Epithelial cell of esophagus (primary cell): ENCODE data around the gene RPL32.
"Not testable (repeated sequence)": the region's sequence is repeated elsewhere in the genome, so short reads cannot be mapped to it uniquely, and the experiment has no call there.

Experiments used
- DNase-seq: peaks from one replicate; pipeline ENCODE4 v3.0.0; 2010; ENCODE audit warnings: low read depth
- H3K4me3 ChIP-seq: 2 replicates; pipeline ENCODE4 v1.5.1; 2011; ENCODE audit warnings: mild to moderate bottlenecking, low read length, control low read depth
- TF ChIP-seq, protein P1 (sequence below): IDR thresholded peaks from 2 replicates; pipeline ENCODE4 v1.5.1; 2011; ENCODE audit warnings: low read depth, mild to moderate bottlenecking, low read length, control low read depth, inconsistent platforms; ENCODE audit not compliant: insufficient read depth; ENCODE audit errors: missing control alignments

Gene RPL32

GRCh38 chr3:12865271-12865670 is 23.9 kb upstream of the RPL32 start:
- H3K4me3 ChIP-seq, result no peak overlapping the region
- DNase-seq, result no peak
- TF ChIP-seq, protein P1, sequence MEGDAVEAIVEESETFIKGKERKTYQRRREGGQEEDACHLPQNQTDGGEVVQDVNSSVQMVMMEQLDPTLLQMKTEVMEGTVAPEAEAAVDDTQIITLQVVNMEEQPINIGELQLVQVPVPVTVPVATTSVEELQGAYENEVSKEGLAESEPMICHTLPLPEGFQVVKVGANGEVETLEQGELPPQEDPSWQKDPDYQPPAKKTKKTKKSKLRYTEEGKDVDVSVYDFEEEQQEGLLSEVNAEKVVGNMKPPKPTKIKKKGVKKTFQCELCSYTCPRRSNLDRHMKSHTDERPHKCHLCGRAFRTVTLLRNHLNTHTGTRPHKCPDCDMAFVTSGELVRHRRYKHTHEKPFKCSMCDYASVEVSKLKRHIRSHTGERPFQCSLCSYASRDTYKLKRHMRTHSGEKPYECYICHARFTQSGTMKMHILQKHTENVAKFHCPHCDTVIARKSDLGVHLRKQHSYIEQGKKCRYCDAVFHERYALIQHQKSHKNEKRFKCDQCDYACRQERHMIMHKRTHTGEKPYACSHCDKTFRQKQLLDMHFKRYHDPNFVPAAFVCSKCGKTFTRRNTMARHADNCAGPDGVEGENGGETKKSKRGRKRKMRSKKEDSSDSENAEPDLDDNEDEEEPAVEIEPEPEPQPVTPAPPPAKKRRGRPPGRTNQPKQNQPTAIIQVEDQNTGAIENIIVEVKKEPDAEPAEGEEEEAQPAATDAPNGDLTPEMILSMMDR, result no peak

DNA sequence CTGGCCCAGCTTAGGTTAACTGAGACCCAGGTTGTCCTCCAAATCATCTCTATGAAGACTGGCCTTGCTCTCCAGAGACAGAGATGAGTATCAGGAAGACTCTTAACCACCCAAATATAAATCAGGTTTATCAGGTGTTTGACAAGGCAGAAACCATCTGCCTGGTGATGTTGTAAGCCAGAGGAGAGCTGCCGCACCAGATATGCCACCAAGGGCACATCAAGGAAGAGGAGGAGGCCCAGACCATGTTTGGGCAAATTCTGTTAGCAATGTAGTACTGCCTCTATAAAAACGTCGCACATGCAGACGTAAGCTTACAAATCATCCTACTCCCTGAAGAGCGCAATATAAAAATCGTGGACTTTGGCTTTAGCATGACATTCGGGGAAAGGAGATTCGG is 21.0 kb upstream of the RPL32 start:
- DNase-seq, result no peak
- TF ChIP-seq, protein P1, result no peak
- H3K4me3 ChIP-seq, result no peak overlapping the region

DNA sequence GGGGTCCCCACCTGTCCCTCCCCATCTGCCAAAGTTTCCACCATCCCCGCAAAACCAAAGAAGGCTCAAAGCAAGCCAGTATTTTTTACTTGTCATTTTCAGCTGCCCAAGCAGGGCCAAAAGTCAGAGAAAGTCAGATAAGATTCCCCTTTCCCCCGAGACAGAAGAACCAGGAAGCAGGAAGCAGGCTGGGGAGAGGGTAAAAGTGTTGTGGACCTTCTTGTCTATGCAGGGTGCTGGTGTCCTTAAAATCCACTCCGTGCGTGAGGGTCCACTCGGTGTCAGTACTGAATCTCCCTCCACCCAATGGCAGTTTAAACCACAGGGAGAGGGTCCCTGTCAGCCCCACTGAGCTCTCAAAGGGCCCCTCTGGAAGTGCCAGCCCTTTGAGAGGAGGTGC is 20.2 kb upstream of the RPL32 start:
- no peak for DNase-seq
- TF ChIP-seq, protein P1, result no peak
- no peak overlapping the region for H3K4me3 ChIP-seq

DNA sequence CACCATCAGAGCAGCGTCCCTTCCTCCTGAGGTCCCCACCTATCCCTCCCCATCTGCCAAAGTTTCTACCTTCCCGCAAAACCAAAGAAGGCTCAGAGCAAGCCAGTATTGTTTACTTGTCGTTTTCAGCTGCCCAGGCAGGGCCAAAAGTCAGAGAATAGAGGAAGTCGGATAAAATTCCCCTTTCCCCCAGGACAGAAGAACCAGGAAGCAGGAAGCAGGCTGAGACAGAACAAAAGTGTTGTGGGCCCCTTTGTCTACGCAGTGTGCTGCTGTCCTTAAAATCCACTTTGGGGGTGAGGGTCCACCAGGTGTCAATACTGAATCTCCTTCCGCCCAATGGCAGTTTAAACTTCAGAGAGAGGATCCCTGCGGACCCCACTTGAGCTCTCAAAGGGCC is 18.5 kb upstream of the RPL32 start:
- no peak for DNase-seq
- TF ChIP-seq, protein P1, result no peak
- no peak overlapping the region for H3K4me3 ChIP-seq

DNA sequence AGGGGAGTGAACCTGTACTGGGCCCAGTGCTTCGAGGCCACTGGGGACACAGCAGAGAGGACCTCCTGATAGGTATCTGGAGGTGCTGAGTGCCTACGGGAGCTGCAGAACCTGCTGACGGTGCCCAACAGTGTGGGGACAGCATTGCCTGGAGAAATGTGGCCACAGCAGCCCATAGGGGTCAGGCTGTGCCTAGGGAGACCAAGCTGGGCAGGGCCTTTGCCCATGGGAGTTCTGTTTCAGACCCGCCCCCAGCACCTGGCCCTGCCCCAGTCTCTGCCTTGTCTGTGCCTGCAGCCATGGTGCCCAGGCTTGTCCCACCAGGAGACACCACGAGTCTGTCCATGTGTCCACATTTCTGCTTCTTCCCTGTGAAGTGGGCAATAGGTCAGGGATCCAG is 15.3 kb upstream of the RPL32 start:
- H3K4me3 ChIP-seq, result no peak overlapping the region
- peak; percentile 65 for DNase-seq
- TF ChIP-seq, protein P1, result no peak

GRCh38 chr3:12854565-12854964 is 13.2 kb upstream of the RPL32 start:
- TF ChIP-seq, protein P1, result no peak
- no peak overlapping the region for H3K4me3 ChIP-seq
- no peak for DNase-seq

- DNase-seq, H3K4me3 ChIP-seq: not testable (repeated sequence)
These were observed 12.5 kb upstream of the RPL32 start for GRCh38 chr3:12853847-12854246.

DNA sequence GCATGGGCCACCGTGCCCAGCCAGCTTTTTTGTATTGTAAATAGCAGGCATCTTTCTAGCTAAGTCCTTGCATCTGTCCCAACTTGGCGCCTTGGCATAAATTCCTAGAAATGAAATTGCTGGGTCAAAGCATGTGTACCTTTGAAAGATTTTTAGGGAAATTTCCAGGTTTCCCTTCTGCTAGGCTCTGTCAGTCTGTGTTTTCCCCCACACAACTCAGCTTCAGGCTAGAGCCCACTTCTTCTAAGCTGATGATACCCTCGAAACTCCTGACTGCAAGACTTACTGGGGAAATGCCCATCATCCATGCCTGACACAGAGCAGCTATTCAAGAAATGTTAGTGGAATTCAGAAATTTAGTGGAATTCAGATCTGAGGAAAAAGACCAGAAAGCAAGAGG is 10.8 kb upstream of the RPL32 start:
- H3K4me3 ChIP-seq, result no peak overlapping the region
- TF ChIP-seq, protein P1, result no peak
- DNase-seq, result no peak
